Stimulated activated CD8-positive, alpha-beta memory T cell treated with anti-CD3 and anti-CD28 coated beads, Interleukin-7, amount 100 ng/mL, for 4 hours (primary cell): ENCODE measurements around the gene PIK3C2G.

Source experiments
- DNase-seq, 2 donors: peaks; one replicate each; pipeline ENCODE4 v3.0.0-alpha.2; 2020; ENCODE audit warnings: low read depth in 2 of 2

Gene PIK3C2G

GRCh38 chr12:18419311-18419710 lies 158.0 kb downstream of the PIK3C2G start:
- DNase-seq = no peak

- no peak for DNase-seq
These were observed 160.5 kb downstream of the PIK3C2G start for GRCh38 chr12:18421867-18422266.

- no peak for DNase-seq
These were observed 161.6 kb downstream of the PIK3C2G start for GRCh38 chr12:18422871-18423270.

GRCh38 chr12:18424857-18425256 lies 163.5 kb downstream of the PIK3C2G start:
- DNase-seq = no peak

GRCh38 chr12:18427520-18427919 lies 166.2 kb downstream of the PIK3C2G start:
- no peak for DNase-seq

GRCh38 chr12:18428416-18428815 lies 167.1 kb downstream of the PIK3C2G start:
- no peak for DNase-seq

GRCh38 chr12:18429366-18429765 lies 168.0 kb downstream of the PIK3C2G start:
- no peak for DNase-seq

- no peak for DNase-seq
These were observed 169.2 kb downstream of the PIK3C2G start for GRCh38 chr12:18430425-18431048.

GRCh38 chr12:18431771-18432170 lies 170.5 kb downstream of the PIK3C2G start:
- no peak for DNase-seq

GRCh38 chr12:18432206-18432605 lies 170.9 kb downstream of the PIK3C2G start:
- DNase-seq = no peak

GRCh38 chr12:18436170-18436569 lies 174.9 kb downstream of the PIK3C2G start:
- no peak for DNase-seq

- DNase-seq = no peak
These were observed 178.2 kb downstream of the PIK3C2G start for GRCh38 chr12:18439541-18439940.

- DNase-seq = no peak
These were observed 182.6 kb downstream of the PIK3C2G start for GRCh38 chr12:18443768-18444437.

GRCh38 chr12:18446061-18446644 lies 184.8 kb downstream of the PIK3C2G start:
- no peak for DNase-seq

GRCh38 chr12:18454330-18454729 lies 193.0 kb downstream of the PIK3C2G start:
- DNase-seq = no peak

- no peak for DNase-seq
These were observed 195.0 kb downstream of the PIK3C2G start for GRCh38 chr12:18456344-18456743.

GRCh38 chr12:18457362-18457761 lies 196.0 kb downstream of the PIK3C2G start:
- no peak for DNase-seq

- DNase-seq = no peak
These were observed 200.4 kb downstream of the PIK3C2G start for GRCh38 chr12:18461758-18462157.

GRCh38 chr12:18462442-18462841 lies 201.1 kb downstream of the PIK3C2G start:
- DNase-seq = no peak

- DNase-seq = no peak
These were observed 206.4 kb downstream of the PIK3C2G start for GRCh38 chr12:18467620-18468245.

GRCh38 chr12:18468246-18469075 lies 207.1 kb downstream of the PIK3C2G start:
- DNase-seq = no peak

- no peak for DNase-seq
These were observed 208.9 kb downstream of the PIK3C2G start for GRCh38 chr12:18470251-18470650.
